Measurements from ENCODE around the gene ATP8A2. TPM values are rescaled to one million over a fixed set of nuclear protein-coding genes. Genes with fewer than 3 reads are reported as not detected.

The ATP8A2 gene
- polyA plus RNA-seq, 1 donor from 2014 or later, result 11.9 TPM

DNA sequence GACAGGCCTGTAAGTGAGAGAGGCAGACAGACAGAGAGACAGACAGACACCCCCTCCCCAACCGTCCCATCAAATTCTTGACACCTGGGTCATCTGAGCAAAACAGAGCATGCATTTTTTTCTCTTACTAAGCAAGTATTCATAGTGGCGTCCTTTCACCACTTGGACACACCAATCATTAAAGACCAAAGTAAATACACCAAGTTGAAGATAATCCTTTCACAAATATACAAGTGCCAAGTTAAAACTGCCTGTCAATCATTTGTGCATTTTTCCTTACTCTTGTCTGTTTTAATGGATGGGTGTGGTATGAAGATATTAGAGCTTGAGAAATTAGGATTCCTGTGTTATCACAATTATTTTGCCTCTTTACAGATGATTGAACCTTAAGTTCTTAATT, 337.3 kb downstream of the ATP8A2 start:
- no peak overlapping the region for H2AFZ ChIP-seq (ENCODE audit: low read depth, low read length)
- H3F3A ChIP-seq (ENCODE audit: insufficient read depth, low read length, poor library complexity, severe bottlenecking), result no peaks in the 10 kb centered on the region
- no peaks in the 10 kb centered on the region for H4K20me1 ChIP-seq (ENCODE audit: insufficient read depth)
- H3K79me2 ChIP-seq (replicated peaks; ENCODE audit: insufficient read depth, low read length), result no peaks in the 10 kb centered on the region
- H3K4me3 ChIP-seq (ENCODE audit: low read length), result no peak overlapping the region
- no peak overlapping the region for H3K4me2 ChIP-seq (ENCODE audit: low read length)
- H3K27me3 ChIP-seq (ENCODE audit: insufficient read depth, low read depth, low read length), result no peaks in the 10 kb centered on the region
- H3K9ac ChIP-seq (ENCODE audit: low read length), result no peak overlapping the region
- no peaks in the 10 kb centered on the region for H3K36me3 ChIP-seq (ENCODE audit: insufficient read depth, low read length)
- H3K9me2 ChIP-seq (ENCODE audit: insufficient read depth, low read length), result no peaks in the 10 kb centered on the region
- TF ChIP-seq TAF1 (IDR thresholded peaks at IDR 0.05; ENCODE audit: low read depth) (no peak), CTCF (IDR thresholded peaks at IDR 0.05; ENCODE audit: poor library complexity, severe bottlenecking) (no peak), REST (IDR thresholded peaks at IDR 0.05; ENCODE audit: borderline replicate concordance) (no peak), EP300 (conservative IDR thresholded peaks at IDR 0.05; ENCODE audit: poor library complexity, severe bottlenecking) (no peak), RAD21 (conservative IDR thresholded peaks at IDR 0.05) (no peak), MXI1 (conservative IDR thresholded peaks at IDR 0.05; ENCODE audit: poor library complexity, severe bottlenecking) (no peak), POLR2AphosphoS5 (IDR thresholded peaks at IDR 0.05) (no peak), EZH2 (IDR thresholded peaks at IDR 0.05; ENCODE audit: borderline replicate concordance, insufficient read depth, low read length, poor library complexity, severe bottlenecking) (no peak), SMC3 (conservative IDR thresholded peaks at IDR 0.05; ENCODE audit: poor library complexity) (no peak)
- no peaks in the 10 kb centered on the region for H3K9me3 ChIP-seq (ENCODE audit: low read length)
- H3K27ac ChIP-seq (ENCODE audit: low read length), result no peak overlapping the region

- Histone ChIP-seq H2AFZ (ENCODE audit: low read depth, low read length) (no peak overlapping the region), H3K9me3 (ENCODE audit: low read length) (no peaks in the 10 kb centered on the region), H3K27me3 (ENCODE audit: insufficient read depth, low read depth, low read length) (no peaks in the 10 kb centered on the region)
Observed at GRCh38 chr13:25715760-25716159, 344.0 kb downstream of the ATP8A2 start.

More at GRCh38 chr13:25715760-25716159, 344.0 kb downstream of the ATP8A2 start:
- no peak overlapping the region for H3K9ac ChIP-seq (ENCODE audit: low read length)
- TF ChIP-seq CTCF (IDR thresholded peaks at IDR 0.05; ENCODE audit: poor library complexity, severe bottlenecking) (no peak), TAF1 (IDR thresholded peaks at IDR 0.05; ENCODE audit: low read depth) (no peak), MXI1 (conservative IDR thresholded peaks at IDR 0.05; ENCODE audit: poor library complexity, severe bottlenecking) (no peak), SMC3 (conservative IDR thresholded peaks at IDR 0.05; ENCODE audit: poor library complexity) (no peak)
- H3K9me2 ChIP-seq (ENCODE audit: insufficient read depth, low read length), result no peaks in the 10 kb centered on the region
- no peaks in the 10 kb centered on the region for H3K36me3 ChIP-seq (ENCODE audit: insufficient read depth, low read length)
- H3F3A ChIP-seq (ENCODE audit: insufficient read depth, low read length, poor library complexity, severe bottlenecking), result no peaks in the 10 kb centered on the region
- no peaks in the 10 kb centered on the region for H4K20me1 ChIP-seq (ENCODE audit: insufficient read depth)
- H3K79me2 ChIP-seq (replicated peaks; ENCODE audit: insufficient read depth, low read length), result no peaks in the 10 kb centered on the region
- H3K27ac ChIP-seq (ENCODE audit: low read length), result no peak overlapping the region
- no peak overlapping the region for H3K4me2 ChIP-seq (ENCODE audit: low read length)
- no peak overlapping the region for H3K4me3 ChIP-seq (ENCODE audit: low read length)
